A673 (cell line): Measurements from ENCODE around the gene SYTL5.

Experiments used
- EZH2 ChIP-seq: fragments of 200-600 bp; sonication (generic); IDR thresholded peaks from 2 replicates; pipeline ENCODE4 v1.6.1; 2017; ENCODE audit warnings: borderline replicate concordance, low read depth, mild to moderate bottlenecking, mixed read lengths, antibody characterized with exemption, low read length; ENCODE audit not compliant: poor library complexity, severe bottlenecking
- TF ChIP-seq, protein P1 (sequence below): fragments of 300-800, 200-600 bp; sonication (generic); conservative IDR thresholded peaks from 2 replicates; pipeline ENCODE4 v1.5.1; 2017; ENCODE audit warnings: low read depth, mild to moderate bottlenecking, antibody characterized with exemption, low read length, moderate library complexity, mixed read lengths

DNA sequence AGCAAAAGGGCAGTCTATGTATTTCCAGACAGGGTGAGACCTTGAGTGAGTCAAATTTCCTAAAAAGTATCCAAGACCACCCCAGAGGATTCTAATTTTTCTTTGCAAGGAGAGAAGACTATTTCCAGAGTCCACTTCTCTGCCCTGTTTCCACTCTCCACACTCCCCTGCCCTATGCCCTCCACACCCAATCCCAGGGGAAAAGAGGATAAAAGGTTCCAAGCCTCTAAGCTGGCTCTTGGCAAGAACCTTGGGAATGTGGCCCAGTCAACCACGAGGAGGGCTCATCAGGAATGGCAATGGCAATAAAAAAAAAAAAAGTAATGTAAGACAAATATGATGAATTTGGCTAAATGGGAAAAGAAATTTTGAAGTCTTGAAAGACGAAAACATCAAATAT, 148.5 kb downstream of the SYTL5 start:
- TF ChIP-seq, protein P1, sequence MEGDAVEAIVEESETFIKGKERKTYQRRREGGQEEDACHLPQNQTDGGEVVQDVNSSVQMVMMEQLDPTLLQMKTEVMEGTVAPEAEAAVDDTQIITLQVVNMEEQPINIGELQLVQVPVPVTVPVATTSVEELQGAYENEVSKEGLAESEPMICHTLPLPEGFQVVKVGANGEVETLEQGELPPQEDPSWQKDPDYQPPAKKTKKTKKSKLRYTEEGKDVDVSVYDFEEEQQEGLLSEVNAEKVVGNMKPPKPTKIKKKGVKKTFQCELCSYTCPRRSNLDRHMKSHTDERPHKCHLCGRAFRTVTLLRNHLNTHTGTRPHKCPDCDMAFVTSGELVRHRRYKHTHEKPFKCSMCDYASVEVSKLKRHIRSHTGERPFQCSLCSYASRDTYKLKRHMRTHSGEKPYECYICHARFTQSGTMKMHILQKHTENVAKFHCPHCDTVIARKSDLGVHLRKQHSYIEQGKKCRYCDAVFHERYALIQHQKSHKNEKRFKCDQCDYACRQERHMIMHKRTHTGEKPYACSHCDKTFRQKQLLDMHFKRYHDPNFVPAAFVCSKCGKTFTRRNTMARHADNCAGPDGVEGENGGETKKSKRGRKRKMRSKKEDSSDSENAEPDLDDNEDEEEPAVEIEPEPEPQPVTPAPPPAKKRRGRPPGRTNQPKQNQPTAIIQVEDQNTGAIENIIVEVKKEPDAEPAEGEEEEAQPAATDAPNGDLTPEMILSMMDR, result no peak
- no peak for TF ChIP-seq EZH2
